GM11168 (cell line): ENCODE results near the gene PIP4K2B.
"Not testable (repeated sequence)": the region's sequence is repeated elsewhere in the genome, so short reads cannot be mapped to it uniquely, and the experiment has no call there.

Experiments used
- in situ Hi-C: fragments of 300-500 bp; cut with MboI; formaldehyde crosslinking; loops from one replicate; pipeline ENCODE4 v1.12.0; 2022; ENCODE audit warnings: low sequenced_read_pairs; ENCODE audit not compliant: unreplicated experiment

Gene PIP4K2B

DNA sequence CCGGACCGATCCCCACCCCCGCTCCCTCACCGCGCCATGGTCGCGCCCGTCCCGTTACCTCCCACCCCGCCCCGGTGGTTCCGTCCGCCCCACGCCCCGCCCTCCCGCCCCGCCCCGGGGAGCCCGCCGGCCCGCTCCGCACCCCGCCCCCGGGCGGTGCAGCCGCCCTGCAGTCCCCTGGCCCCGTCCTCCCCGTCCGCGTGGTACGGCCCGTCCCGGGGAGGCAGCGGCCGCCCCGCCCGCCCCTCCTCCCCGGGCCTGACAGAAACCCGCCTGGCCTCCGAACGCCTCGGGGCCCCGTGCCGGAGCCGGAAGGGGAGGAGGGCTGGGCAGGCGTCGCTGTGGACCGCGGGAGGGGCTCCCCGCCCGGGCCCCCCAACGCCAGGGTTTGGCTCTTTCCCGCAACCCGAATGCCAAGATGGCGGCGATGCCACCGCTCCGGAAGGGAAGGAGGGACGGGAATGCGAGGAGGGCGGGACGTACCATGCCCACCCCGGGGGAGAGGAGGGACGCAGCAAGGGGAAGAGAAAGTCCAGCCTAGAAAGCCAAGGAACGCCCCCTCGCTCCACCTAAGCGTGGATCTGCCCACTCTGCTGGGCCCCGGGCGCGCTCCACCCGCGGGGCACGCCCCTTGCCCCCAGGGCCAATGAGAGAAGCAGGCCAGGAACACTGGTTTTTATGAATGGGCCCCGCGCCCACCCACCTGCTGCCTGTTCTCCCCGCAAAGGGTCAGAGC, at the start of gene PIP4K2B:
TSS of gene PIP4K2B (minus strand) at position 56 of the 736 bp plus-strand sequence. CDS start 132 bp downstream, outside the sequence.
- in situ Hi-C loops, result no loop called here

DNA sequence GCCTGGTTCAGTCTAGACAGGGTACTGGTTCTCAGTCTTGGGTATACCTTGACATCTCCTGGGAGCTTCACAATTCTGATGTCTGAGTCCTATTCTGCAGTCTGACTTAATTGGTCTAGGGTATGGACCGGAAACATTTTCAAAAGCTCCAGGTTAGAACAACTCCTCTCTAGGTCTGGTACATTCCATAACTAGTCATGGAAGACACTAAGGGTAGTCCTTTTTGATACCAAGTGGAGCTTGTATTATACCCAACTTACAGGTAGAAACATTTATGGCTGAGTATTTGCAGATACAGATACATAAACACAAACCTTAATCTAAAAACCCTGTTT, 49.2 kb upstream of the PIP4K2B start:
- in situ Hi-C loops, result no loop called here

- in situ Hi-C loops, result no loop called here
These were observed 45.0 kb upstream of the PIP4K2B start for GRCh38 chr17:38844261-38844757.

GRCh38 chr17:38825762-38826247, 26.4 kb upstream of the PIP4K2B start:
- in situ Hi-C loops, result no loop called here

GRCh38 chr17:38824899-38825761, 25.8 kb upstream of the PIP4K2B start, which contains the start of gene CWC25:
CWC25 (minus strand) TSS chr17:38825321; CDS start chr17:38825183, 138 bp downstream.
- in situ Hi-C loops, result no loop called here

DNA sequence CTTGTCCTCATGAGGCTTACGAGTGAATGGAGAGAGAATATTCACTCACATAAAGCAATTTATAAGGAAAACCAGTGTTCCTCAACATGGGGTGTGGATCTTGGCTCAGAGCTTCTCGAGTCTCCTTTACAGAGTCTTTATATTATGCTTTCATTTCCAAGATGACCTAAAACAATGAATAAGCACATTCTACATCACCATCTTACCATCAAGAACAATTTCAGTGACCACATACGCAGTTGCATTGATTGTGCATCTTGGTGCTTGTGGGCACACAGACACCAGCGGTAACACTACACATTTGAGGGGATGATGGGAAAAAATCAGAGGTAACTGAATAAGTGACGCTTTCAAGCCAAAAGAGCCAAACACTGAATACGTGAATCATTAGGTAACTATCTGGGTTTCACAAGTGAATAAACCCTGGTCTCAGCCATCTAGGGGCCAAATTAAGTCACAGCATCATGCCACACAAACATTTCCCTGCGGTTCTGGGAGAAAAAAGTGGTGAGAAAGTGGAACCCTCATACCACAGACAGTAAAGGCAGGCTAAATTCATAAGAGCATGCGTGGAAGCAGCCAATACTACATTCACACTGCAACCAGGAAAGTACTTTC, 16.3 kb upstream of the PIP4K2B start:
- in situ Hi-C loops, result no loop called here

- in situ Hi-C loops, result no loop called here
These were observed 10.5 kb upstream of the PIP4K2B start for GRCh38 chr17:38809828-38810227.

DNA sequence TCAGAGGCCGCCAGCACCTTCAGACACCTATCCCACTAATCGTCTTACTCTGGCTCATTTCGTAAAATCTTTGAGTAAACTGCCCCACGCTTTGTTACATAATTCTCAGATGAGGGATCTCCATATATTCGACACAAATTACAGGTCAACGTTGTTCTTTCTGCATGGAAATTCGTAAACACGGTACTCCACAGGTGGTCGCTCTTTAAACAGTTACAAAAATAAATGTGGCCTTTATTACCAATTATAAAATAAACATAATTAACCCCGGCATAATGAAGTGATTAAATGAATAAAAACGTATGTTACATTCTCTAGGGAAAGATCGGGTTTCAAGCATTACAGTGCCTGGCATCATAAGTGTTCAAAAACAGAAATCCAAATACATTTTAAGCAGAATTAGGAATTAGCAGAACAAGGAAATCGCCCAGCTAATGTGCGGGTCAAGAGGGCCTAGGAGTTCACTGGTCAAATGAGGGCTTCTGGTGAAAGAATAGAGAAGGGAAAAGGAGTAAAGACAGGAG, 943 bp upstream of the PIP4K2B start:
- in situ Hi-C loops, result no loop called here

- in situ Hi-C loops, result no loop called here
These were observed 499 bp downstream of the PIP4K2B start for GRCh38 chr17:38798614-38799500.

GRCh38 chr17:38797828-38798227, 1.5 kb downstream of the PIP4K2B start:
- in situ Hi-C loops, result no loop called here

DNA sequence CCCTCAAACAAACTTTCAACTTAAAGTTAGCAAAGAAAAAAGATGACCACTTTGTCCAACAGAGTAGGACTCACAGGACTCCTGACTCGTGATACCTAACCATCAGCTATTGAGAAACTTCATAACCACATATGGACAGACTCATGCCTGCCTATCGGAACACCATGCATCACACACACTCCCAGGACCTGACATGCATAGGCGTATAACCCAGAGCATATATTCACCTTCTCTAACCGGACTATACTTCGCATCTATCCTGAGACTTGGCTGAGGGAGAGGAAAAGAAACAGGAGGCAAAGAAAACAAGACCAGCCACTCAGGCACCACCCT, 2.2 kb downstream of the PIP4K2B start:
- in situ Hi-C loops, result no loop called here

- in situ Hi-C loops, result no loop called here
These were observed 2.8 kb downstream of the PIP4K2B start for GRCh38 chr17:38796451-38797157.

- in situ Hi-C loops, result no loop called here
These were observed 5.1 kb downstream of the PIP4K2B start for GRCh38 chr17:38794221-38794620.

- in situ Hi-C loops, result no loop called here
These were observed 8.2 kb downstream of the PIP4K2B start for GRCh38 chr17:38791162-38791561.

DNA sequence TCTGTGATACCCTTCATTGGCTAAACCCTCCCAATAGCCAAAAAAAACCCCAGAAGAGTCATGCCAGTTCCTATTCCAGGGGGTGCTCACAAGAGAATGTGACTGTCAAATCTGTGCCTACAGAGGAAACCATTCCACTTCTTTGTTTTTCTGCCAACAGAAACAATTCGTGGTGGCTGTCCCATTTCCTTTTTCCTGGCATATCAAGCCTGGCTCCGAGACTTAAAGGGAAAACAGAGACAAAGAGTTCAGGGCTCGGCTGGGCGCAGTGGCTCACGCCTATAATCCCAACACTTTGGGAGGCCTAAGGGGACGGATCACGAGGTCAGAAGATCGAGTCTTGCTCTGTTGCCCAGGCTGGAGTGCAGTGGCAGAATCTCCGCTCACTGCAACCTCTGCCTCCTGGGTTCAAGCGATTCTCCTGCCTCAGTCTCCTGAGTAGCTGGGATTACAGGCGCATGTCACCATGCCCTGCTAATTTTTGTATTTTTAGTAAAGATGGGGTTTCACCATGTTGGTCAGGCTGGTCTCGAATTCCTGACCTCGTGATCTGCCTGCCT, 9.1 kb downstream of the PIP4K2B start:
- in situ Hi-C loops, result not testable (repeated sequence)

GRCh38 chr17:38789185-38789584, 10.2 kb downstream of the PIP4K2B start:
- in situ Hi-C loops, result no loop called here

- in situ Hi-C loops, result not testable (repeated sequence)
These were observed 11.4 kb downstream of the PIP4K2B start for GRCh38 chr17:38787999-38788398.

DNA sequence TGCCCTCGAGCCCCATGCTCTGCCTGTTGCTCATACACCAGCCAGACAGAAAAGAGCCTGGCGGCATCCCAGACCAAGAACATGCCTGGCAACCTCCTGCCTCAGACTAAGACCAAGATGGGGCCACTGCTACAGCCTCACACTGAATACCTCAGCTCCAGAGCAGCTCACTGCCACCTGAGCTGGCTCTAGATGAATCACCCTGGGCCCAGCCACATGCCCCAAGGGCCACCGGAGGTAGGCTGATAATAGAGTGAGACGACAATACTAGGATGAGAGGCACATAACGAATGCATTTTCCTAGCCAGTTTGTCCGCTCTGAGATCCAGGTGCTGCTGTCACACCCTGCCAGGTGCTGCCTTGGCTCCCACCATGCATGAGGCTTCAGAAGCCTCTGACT, 13.0 kb downstream of the PIP4K2B start:
- in situ Hi-C loops, result no loop called here

- in situ Hi-C loops, result no loop called here
These were observed 16.1 kb downstream of the PIP4K2B start for GRCh38 chr17:38783227-38783626.
